ENCODE measurements around the gene POMGNT1.

POMGNT1 gene

GRCh38 chr1:46160212-46160611 lies 38.0 kb downstream of the POMGNT1 start:
- in situ Hi-C loops (cut with HindIII; ENCODE audit: low pct_ligation_motif_present, low sequenced_read_pairs) = no loop called here
- H3K4me3 ChIP-seq (ENCODE audit: low read depth, low read length) = no peak overlapping the region
- DNase-seq = no peak
- H3K36me3 ChIP-seq (replicated peaks) = no peaks in the 10 kb centered on the region
- H3K27ac ChIP-seq = no peak overlapping the region
- no peak for TF ChIP-seq CTCF (IDR thresholded peaks at IDR 0.05; ENCODE audit: low read depth, low read length, missing control alignments)
- no peaks in the 10 kb centered on the region for H3K27me3 ChIP-seq (replicated peaks)

- Histone ChIP-seq H3K36me3 (replicated peaks) (no peaks in the 10 kb centered on the region), H3K27ac (no peak overlapping the region), H3K4me3 (ENCODE audit: low read depth, low read length) (no peak overlapping the region), H3K27me3 (replicated peaks) (no peaks in the 10 kb centered on the region)
- no peak for DNase-seq
- TF ChIP-seq CTCF (IDR thresholded peaks at IDR 0.05; ENCODE audit: low read depth, low read length, missing control alignments) = no peak
- in situ Hi-C loops (cut with HindIII; ENCODE audit: low pct_ligation_motif_present, low sequenced_read_pairs) = no loop called here
Observed at GRCh38 chr1:46159516-46159915, 38.7 kb downstream of the POMGNT1 start.

- Histone ChIP-seq H3K4me3 (ENCODE audit: low read depth, low read length) (no peak overlapping the region), H3K27ac (no peak overlapping the region), H3K36me3 (replicated peaks) (no peaks in the 10 kb centered on the region), H3K27me3 (replicated peaks) (no peaks in the 10 kb centered on the region)
- no peak for DNase-seq
- TF ChIP-seq CTCF (IDR thresholded peaks at IDR 0.05; ENCODE audit: low read depth, low read length, missing control alignments) = no peak
- in situ Hi-C loops (cut with HindIII; ENCODE audit: low pct_ligation_motif_present, low sequenced_read_pairs) = no loop called here
Observed at GRCh38 chr1:46158312-46159281, 39.6 kb downstream of the POMGNT1 start.

GRCh38 chr1:46157916-46158311 lies 40.3 kb downstream of the POMGNT1 start:
- DNase-seq = no peak
- H3K4me3 ChIP-seq (ENCODE audit: low read depth, low read length) = no peak overlapping the region
- TF ChIP-seq CTCF (IDR thresholded peaks at IDR 0.05; ENCODE audit: low read depth, low read length, missing control alignments) = no peak
- no peaks in the 10 kb centered on the region for H3K36me3 ChIP-seq (replicated peaks)
- no peak overlapping the region for H3K27ac ChIP-seq
- H3K27me3 ChIP-seq (replicated peaks) = no peaks in the 10 kb centered on the region
- in situ Hi-C loops (cut with HindIII; ENCODE audit: low pct_ligation_motif_present, low sequenced_read_pairs) = no loop called here

- TF ChIP-seq CTCF (IDR thresholded peaks at IDR 0.05; ENCODE audit: low read depth, low read length, missing control alignments) = no peak
- Histone ChIP-seq H3K27ac (no peak overlapping the region), H3K27me3 (replicated peaks) (no peaks in the 10 kb centered on the region), H3K36me3 (replicated peaks) (no peaks in the 10 kb centered on the region), H3K4me3 (ENCODE audit: low read depth, low read length) (no peak overlapping the region)
- DNase-seq = no peak
- in situ Hi-C loops (cut with HindIII; ENCODE audit: low pct_ligation_motif_present, low sequenced_read_pairs) = no loop called here
Observed at GRCh38 chr1:46153732-46154131, 44.5 kb downstream of the POMGNT1 start.
